ENCODE data around the gene OARD1.

The OARD1 gene

GRCh38 chr6:41098366-41098765 lies 26.2 kb upstream of the OARD1 start:
- DNase-seq (ENCODE audit: low read depth) = no peak
- TF ChIP-seq, protein P1, sequence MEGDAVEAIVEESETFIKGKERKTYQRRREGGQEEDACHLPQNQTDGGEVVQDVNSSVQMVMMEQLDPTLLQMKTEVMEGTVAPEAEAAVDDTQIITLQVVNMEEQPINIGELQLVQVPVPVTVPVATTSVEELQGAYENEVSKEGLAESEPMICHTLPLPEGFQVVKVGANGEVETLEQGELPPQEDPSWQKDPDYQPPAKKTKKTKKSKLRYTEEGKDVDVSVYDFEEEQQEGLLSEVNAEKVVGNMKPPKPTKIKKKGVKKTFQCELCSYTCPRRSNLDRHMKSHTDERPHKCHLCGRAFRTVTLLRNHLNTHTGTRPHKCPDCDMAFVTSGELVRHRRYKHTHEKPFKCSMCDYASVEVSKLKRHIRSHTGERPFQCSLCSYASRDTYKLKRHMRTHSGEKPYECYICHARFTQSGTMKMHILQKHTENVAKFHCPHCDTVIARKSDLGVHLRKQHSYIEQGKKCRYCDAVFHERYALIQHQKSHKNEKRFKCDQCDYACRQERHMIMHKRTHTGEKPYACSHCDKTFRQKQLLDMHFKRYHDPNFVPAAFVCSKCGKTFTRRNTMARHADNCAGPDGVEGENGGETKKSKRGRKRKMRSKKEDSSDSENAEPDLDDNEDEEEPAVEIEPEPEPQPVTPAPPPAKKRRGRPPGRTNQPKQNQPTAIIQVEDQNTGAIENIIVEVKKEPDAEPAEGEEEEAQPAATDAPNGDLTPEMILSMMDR (IDR thresholded peaks at IDR 0.05; ENCODE audit: insufficient read depth, low read depth, low read length, missing control alignments) = no peak
- H3K4me3 ChIP-seq (ENCODE audit: low read length) = no peak overlapping the region

DNA sequence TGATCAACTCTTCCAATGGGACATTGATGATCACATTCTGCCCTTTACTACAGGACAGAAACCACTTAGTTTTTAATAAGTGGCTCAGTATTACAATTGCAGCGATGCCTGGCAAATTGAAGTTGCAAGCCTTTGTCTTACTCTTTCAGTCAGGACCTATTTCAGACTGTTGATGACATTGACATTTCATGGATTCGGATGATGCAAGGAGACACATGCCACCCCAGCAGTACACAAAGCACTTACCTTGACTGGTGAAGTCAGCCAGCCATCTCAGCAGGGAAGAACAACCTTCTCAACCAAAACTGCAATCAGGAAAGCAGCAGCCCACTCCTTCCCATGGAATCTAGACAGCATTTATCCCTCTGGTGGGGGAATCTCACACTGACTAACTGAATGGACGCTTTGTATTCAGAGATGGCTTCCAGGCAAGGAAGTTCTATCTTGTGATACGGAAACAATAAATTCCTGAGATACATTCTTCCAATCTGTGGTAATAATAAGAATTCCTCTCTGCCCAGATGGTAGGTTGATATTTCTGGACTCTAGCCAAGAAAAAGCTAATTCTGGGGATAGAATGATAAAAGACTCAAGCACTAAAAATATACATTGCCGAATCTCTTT lies 25.4 kb upstream of the OARD1 start:
- no peak for DNase-seq (ENCODE audit: low read depth)
- TF ChIP-seq, protein P1 (IDR thresholded peaks at IDR 0.05; ENCODE audit: insufficient read depth, low read depth, low read length, missing control alignments) = no peak
- no peak overlapping the region for H3K4me3 ChIP-seq (ENCODE audit: low read length)

GRCh38 chr6:41093729-41094128 lies 21.6 kb upstream of the OARD1 start:
- DNase-seq (ENCODE audit: low read depth) = no peak
- H3K4me3 ChIP-seq (ENCODE audit: low read length) = no peak overlapping the region
- TF ChIP-seq, protein P1 (IDR thresholded peaks at IDR 0.05; ENCODE audit: insufficient read depth, low read depth, low read length, missing control alignments) = no peak

- H3K4me3 ChIP-seq (ENCODE audit: low read length) = no peak overlapping the region
- DNase-seq (ENCODE audit: low read depth) = peak; percentile 46
- TF ChIP-seq, protein P1 (IDR thresholded peaks at IDR 0.05; ENCODE audit: insufficient read depth, low read depth, low read length, missing control alignments) = peak; percentile 52
These were observed 20.4 kb upstream of the OARD1 start for GRCh38 chr6:41092421-41093140.

- TF ChIP-seq, protein P1 (IDR thresholded peaks at IDR 0.05; ENCODE audit: insufficient read depth, low read depth, low read length, missing control alignments) = no peak
- no peak for DNase-seq (ENCODE audit: low read depth)
- no peak overlapping the region for H3K4me3 ChIP-seq (ENCODE audit: low read length)
These were observed 18.9 kb upstream of the OARD1 start for GRCh38 chr6:41090841-41091761.

- DNase-seq (ENCODE audit: low read depth) = no peak
- H3K4me3 ChIP-seq (ENCODE audit: low read length) = no peak overlapping the region
- TF ChIP-seq, protein P1 (IDR thresholded peaks at IDR 0.05; ENCODE audit: insufficient read depth, low read depth, low read length, missing control alignments) = no peak
These were observed 16.3 kb upstream of the OARD1 start for GRCh38 chr6:41088451-41088850.
